Chondrocyte (in vitro differentiated cells): ENCODE results near the gene TMEM130. TPM values are rescaled to one million over a fixed set of nuclear protein-coding genes. Genes with fewer than 3 reads are reported as not detected.
"Not testable (repeated sequence)": the region's sequence is repeated elsewhere in the genome, so short reads cannot be mapped to it uniquely, and the experiment has no call there.

Experiments
- DNase-seq: peaks from one replicate; pipeline ENCODE4 v3.0.0; 2021; ENCODE audit warnings: mixed read lengths, low spot score
- H3K27ac Mint-ChIP-seq: one replicate; pipeline ENCODE4 v1.8.0; 2021; ENCODE audit warnings: mild to moderate bottlenecking, moderate library complexity, mixed read lengths; ENCODE audit not compliant: unreplicated experiment
- H3K27me3 Mint-ChIP-seq: 2 replicates; pipeline ENCODE4 v1.8.0; 2021; ENCODE audit warnings: low read depth, mixed read lengths
- H3K36me3 Mint-ChIP-seq: 2 replicates; pipeline ENCODE4 v1.8.0; 2021; ENCODE audit warnings: low read depth, mixed read lengths
- H3K4me1 Mint-ChIP-seq: 2 replicates; pipeline ENCODE4 v1.8.0; 2021; ENCODE audit warnings: low read depth, mild to moderate bottlenecking, mixed read lengths
- H3K4me3 Mint-ChIP-seq: one replicate; pipeline ENCODE4 v1.8.0; 2021; ENCODE audit warnings: mild to moderate bottlenecking, moderate library complexity, mixed read lengths; ENCODE audit not compliant: unreplicated experiment
- H3K9me3 Mint-ChIP-seq: 2 replicates; pipeline ENCODE4 v1.8.0; 2021; ENCODE audit warnings: low read depth, mixed read lengths
- CTCF ChIP-seq: fragments of 200-600 bp; sonication (generic); IDR thresholded peaks from 2 replicates; pipeline ENCODE4 v1.5.0; 2021; ENCODE audit warnings: antibody characterized with exemption, mild to moderate bottlenecking, moderate library complexity
- total RNA-seq: library from RNA; stranded (reverse); gene quantifications from 3 replicates; pipeline ENCODE4 v1.2.1, GENCODE V29; 2021

TMEM130 gene
- total RNA-seq, 1 donor from 2014 or later, result 19.7 TPM

DNA sequence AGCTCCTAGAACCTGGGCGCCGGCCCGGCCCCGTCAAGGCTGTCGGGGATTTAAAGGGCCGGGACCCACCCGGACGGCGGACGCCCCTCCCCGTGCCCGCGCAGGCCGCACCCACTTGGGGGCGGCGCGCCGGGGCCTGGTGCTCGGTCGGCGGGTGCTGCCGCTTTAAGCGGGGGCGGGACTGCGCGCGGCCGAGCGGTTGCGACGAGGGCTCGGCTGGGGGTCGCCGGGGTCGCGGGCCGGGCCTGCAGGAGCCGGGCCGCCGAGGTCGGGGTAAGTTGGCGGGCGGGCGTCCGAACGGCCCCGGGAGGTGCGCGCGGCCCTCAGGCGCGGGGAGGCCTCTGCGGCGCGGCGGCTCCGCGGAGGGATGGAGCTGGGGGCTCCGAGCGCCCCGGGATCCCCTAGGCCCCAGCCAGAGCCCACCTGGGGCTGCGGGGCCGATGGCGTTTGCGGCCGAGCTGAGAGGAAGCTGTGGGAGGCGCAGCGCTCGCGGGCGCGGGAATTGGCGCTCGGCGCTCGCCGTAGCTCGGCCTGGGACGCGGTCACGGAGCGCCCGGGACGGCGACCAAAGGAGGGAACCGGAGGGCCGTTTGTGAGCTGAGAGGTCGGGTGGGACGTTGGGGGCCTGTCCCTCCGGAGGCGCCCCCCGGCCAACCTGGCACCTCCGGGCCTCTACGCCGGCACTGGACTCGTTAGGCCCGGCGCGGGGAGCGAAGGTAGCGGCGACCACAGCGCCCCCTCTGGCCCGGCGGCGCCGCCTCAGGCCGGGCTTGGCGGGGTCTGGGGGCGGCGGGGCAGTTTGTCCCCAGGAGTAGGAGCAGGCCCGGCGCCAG, 8.8 kb upstream of the TMEM130 start, which contains the start of gene TRRAP:
TSS of gene TRRAP (plus strand) at position 168 of the 833 bp plus-strand sequence. CDS start 2,619 bp downstream, outside the sequence.
- H3K4me1 Mint-ChIP-seq, result peaks cover 23% of the 10 kb centered on the region
- H3K27me3 Mint-ChIP-seq, result no peaks in the 10 kb centered on the region
- H3K27ac Mint-ChIP-seq, result peak within 1 kb of the TSS; percentile 74
- H3K4me3 Mint-ChIP-seq, result peak within 1 kb of the TSS; percentile 83
- peak; percentile 99 for TF ChIP-seq CTCF
- no peaks in the 10 kb centered on the region for H3K9me3 Mint-ChIP-seq
- DNase-seq, result no peak
- peaks cover 11% of the 10 kb centered on the region for H3K36me3 Mint-ChIP-seq

DNA sequence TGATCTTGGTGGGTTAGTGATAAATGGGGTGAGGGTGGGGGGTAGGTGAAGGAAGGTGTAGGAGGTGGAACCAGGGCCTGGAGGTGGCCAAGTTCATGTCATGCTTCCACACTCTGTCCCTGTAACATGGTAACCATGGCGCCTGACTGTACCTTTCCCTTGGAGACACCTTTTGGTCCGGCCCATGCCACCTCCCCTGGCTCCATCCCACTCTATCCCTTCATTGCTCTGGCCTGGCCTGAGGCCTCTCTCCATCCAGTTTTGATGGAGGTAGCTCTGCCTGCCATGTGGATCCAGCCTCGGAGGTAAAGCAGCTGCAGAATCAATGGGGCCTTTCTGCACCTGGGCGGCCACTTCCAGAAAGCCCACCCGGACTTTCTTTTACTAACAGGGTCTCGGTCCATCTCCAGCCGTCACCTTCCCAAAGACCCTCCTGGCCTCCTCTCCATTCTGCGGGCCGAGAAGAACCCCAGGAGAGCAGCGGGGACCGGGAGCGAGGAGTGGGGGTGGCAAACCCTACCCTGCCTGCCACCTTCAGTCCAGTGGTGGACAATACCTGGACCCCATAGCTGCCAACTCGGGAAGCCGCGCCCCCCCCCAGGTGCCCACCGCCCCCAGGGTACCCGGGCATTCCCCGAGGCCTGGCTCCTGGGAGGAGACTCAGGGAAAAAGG, 8.0 kb upstream of the TMEM130 start:
- Mint-ChIP-seq H3K9me3 (no peaks in the 10 kb centered on the region), H3K27me3 (no peaks in the 10 kb centered on the region), H3K36me3 (peaks cover 9% of the 10 kb centered on the region), H3K27ac (no peak overlapping the region), H3K4me3 (peak overlapping the region; percentile 59), H3K4me1 (peaks cover 23% of the 10 kb centered on the region)
- TF ChIP-seq CTCF, result no peak
- no peak for DNase-seq

DNA sequence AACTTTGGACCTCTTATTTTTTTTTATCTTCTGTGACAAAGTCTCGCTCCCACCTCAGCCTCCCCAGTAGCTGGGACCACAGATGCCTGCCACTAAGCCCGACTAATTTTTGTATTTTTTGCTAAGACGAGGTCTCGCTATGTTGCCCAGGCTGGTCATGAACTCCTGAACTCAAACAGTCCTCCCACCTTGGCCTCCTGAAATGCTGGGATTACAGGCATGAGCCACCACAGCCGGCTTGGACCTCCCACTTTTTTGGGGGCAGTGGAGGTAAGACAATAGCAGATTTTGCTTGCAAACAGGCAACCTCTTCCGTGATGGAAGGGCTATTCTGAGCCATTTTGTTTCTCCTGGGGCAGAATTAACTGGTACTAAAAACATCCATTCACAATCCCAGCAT, 7.3 kb upstream of the TMEM130 start:
- no peak for DNase-seq
- H3K4me3 Mint-ChIP-seq, result peak overlapping the region; percentile 48
- no peak overlapping the region for H3K27ac Mint-ChIP-seq
- H3K4me1 Mint-ChIP-seq, result peaks cover 23% of the 10 kb centered on the region
- H3K9me3 Mint-ChIP-seq, result no peaks in the 10 kb centered on the region
- no peaks in the 10 kb centered on the region for H3K27me3 Mint-ChIP-seq
- no peak for TF ChIP-seq CTCF
- peaks cover 7% of the 10 kb centered on the region for H3K36me3 Mint-ChIP-seq

DNA sequence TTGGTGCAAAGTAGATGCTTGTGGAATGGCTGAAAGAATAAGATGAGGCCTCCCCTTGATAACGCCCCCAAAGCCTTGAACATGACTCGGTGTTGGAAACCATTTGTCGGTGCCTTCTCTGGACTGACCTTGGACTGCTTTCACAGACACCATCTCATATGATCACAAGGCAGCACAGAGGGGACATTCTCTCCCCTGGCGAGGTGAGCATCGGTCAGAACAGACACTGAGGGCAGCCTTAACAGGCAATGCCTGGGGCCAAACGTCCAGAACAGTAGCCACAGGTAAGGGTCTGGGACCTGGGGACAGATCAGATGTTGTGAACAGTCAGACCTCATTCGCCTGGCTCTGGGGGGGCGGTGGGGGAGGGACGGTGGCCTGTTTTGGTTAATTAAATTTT, 5.7 kb upstream of the TMEM130 start:
- Mint-ChIP-seq H3K27me3 (no peaks in the 10 kb centered on the region), H3K4me3 (no peak overlapping the region), H3K36me3 (no peaks in the 10 kb centered on the region), H3K27ac (no peak overlapping the region), H3K9me3 (no peaks in the 10 kb centered on the region), H3K4me1 (peaks cover 24% of the 10 kb centered on the region)
- TF ChIP-seq CTCF, result no peak
- peak; percentile 38 for DNase-seq

DNA sequence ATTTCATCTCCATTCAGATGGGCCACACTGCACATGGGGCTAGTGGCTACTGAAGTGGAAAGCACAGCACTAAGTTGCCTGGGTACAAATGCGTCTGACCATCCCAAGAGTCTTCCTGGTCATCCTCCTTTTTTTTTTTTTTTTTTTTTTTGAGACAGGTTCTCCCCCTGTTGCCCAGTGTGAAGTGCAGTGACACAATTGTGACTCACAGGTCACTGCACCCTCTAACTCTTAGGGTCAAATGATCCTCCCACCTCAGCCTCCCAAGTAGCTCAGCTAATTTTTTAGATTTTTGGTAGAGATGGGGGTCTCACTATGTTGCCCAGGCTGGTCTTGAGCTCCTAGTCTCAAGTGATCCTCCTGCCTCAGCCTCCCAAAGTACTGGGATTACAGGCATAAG, 5.1 kb upstream of the TMEM130 start:
- Mint-ChIP-seq H3K4me1 (peaks cover 23% of the 10 kb centered on the region), H3K27ac (no peak overlapping the region), H3K27me3 (no peaks in the 10 kb centered on the region), H3K36me3 (no peaks in the 10 kb centered on the region), H3K9me3 (no peaks in the 10 kb centered on the region), H3K4me3 (no peak overlapping the region)
- no peak for TF ChIP-seq CTCF
- DNase-seq, result no peak

GRCh38 chr7:98873610-98874009, 3.8 kb upstream of the TMEM130 start:
- H3K36me3 Mint-ChIP-seq, H3K4me3 Mint-ChIP-seq, H3K27ac Mint-ChIP-seq, H3K9me3 Mint-ChIP-seq, H3K27me3 Mint-ChIP-seq: not testable (repeated sequence)
- peak; percentile 69 for DNase-seq
- H3K4me1 Mint-ChIP-seq, result peaks cover 18% of the 10 kb centered on the region
